OCI-LY1 (cell line): ENCODE measurements around the gene GNAT1.

ENCODE experiments used
- EZH2 ChIP-seq: fragments of 200-600 bp; sonication (generic), shearing (Covaris generic); IDR thresholded peaks from 2 replicates; pipeline ENCODE4 v1.8.0; 2017; ENCODE audit warnings: borderline replicate concordance, mixed run types, mild to moderate bottlenecking, antibody characterized with exemption, low read length, moderate library complexity, mixed read lengths
- TF ChIP-seq, protein P1 (sequence below): fragments of 200-600 bp; sonication (generic), shearing (Covaris generic); IDR thresholded peaks from 2 replicates; pipeline ENCODE4 v1.5.1; 2017; ENCODE audit warnings: mild to moderate bottlenecking, antibody characterized with exemption, low read length, moderate library complexity, mixed read lengths

DNA sequence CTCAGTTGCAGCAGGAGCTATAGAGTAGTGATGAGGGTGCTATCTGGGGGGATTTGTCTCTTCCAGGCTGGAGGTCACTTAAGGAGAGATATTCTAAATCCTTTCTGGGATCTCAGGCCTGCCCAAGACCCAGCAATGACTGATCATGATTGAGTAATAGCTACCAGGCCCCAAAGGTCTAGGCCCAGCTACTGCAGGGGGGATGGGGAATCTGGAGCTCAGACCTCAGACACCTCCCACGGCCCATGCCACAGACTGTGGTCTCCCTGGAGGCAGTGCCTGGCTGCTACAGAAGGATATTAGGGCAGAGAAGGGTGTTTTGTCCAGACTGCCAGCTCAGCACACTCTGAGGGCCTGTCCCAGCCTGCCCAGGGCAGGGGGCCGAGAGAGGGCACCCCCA, 20.5 kb downstream of the GNAT1 start:
- TF ChIP-seq, protein P1, sequence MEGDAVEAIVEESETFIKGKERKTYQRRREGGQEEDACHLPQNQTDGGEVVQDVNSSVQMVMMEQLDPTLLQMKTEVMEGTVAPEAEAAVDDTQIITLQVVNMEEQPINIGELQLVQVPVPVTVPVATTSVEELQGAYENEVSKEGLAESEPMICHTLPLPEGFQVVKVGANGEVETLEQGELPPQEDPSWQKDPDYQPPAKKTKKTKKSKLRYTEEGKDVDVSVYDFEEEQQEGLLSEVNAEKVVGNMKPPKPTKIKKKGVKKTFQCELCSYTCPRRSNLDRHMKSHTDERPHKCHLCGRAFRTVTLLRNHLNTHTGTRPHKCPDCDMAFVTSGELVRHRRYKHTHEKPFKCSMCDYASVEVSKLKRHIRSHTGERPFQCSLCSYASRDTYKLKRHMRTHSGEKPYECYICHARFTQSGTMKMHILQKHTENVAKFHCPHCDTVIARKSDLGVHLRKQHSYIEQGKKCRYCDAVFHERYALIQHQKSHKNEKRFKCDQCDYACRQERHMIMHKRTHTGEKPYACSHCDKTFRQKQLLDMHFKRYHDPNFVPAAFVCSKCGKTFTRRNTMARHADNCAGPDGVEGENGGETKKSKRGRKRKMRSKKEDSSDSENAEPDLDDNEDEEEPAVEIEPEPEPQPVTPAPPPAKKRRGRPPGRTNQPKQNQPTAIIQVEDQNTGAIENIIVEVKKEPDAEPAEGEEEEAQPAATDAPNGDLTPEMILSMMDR, result no peak
- TF ChIP-seq EZH2, result no peak
